GM19240 (cell line): Measurements from ENCODE around the gene SEC62.

Experiments
- DNase-seq: peaks from one replicate; pipeline ENCODE4 v3.0.0; 2011; ENCODE audit warnings: low spot score; ENCODE audit not compliant: insufficient read length

The SEC62 gene

DNA sequence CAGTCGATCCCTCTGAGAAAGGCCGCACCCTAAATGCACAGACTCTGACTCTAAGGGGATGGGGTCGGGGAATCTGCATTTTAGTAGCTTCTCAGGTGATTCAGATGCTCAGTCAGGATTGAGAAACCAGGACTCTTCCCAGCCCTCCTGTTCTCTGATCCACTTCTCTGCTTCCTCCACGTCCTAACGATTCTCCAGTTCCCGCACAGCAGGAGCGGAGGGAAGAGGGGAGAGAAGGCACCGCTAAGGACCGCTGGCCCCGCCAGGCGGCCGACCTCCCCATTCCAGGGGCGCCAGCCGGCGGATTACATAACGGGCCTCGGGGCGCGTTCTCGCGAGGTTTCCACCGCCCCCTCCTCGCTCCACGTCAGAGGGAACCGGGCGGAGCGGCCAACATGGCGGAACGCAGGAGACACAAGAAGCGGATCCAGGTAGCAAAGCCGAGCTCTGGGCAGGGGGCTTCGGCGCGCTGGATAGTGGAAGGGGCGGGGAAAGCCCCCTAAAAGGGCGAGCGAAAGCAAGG lies at the start of gene SEC62:
SEC62 (plus strand) TSS at position 380 of the 523 bp plus-strand sequence; CDS start at position 396, 16 bp downstream.
- peak; percentile 38 for DNase-seq

DNA sequence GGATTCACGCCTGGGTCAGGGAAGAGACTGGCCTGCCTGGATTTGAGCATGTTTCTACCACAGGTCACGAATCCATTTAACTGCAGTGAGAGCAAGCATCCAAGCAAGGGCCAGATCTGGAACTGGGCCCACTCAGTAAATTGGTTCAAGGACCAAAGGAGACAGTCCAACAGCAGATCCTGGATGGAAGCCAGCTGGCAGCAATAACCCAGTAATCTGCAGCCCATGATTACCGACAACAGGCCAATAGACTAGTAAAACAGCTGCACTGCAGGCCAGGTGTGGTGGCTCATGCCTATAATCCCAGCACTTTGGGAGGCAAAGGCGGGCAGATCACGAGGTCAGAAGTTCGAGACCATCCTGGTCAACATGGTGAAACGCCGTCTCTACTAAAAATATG lies 43.4 kb upstream of the SEC62 start:
- no peak for DNase-seq

DNA sequence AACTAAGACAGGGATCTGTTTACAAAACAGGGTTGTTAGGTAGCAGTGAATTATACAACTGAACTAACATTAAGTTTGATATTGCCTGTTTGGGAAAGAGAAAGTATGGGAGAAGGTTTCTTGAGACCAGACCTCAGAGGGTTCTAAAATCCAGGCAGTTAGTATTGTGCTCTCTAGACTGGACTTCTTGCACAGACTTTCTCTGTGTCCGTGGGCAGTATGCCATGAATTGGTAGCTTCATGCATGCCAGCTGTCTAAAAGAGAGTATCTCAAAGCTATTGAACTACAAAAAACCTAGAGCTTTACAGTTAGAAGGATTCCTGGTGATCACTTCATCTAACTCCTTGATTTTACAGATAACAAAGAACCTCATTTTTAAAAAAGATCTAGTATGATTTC lies 42.8 kb upstream of the SEC62 start:
- no peak for DNase-seq

DNA sequence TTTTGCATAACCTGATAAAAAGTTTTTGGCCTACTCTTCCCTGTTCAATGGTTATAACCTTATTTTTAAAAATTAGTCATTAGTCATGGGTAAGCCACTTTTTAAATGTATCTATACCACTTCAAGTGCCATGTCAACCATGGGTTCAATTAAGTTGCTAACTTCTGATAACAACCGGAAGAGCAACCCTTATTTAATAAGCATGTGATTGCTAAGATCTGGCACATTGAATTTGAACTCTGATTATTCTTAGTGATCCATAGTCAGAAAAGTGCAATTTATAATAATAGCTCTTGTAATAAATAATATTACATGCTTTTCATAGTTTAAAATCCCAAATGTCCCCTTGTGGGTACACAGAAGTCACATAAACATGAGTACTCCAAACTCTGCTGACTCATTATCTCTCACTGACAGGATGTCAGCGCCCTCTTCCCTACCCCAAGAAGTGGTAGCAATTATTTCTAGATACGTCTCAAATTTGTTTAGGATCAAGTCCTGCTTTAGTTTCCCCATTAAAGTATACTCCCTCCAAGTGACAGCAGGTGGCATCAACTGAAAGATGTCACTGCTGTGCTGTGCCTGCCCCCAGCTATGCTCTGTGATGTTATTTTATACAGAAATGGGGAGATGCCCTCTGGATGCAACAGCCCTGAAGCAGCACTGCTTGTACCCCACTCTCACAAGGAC lies 36.6 kb upstream of the SEC62 start:
- DNase-seq, result no peak

DNA sequence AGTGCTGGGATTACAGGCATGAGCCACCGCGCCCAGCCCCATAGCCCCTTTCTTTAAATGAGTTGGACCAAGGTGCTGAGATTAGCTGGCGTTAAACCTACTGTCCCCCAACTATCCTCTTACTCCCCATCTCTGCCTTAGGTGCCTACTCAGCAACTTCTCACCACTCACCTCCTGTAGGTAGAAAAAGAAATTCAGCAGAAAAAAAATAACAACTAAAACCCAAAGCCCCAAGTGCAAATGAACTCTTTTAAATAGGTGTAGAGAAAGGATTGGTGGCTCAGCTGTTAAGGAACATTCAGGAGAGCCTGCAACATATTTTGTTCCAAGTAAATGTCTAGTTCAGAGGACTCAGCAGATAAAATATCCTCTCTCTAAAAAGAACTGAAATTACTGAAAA lies 35.8 kb upstream of the SEC62 start:
- DNase-seq, result no peak

- DNase-seq, result peak; percentile 38
These were observed 34.7 kb upstream of the SEC62 start for GRCh38 chr3:169931747-169932520.

GRCh38 chr3:169939320-169939719 lies 27.3 kb upstream of the SEC62 start:
- DNase-seq, result no peak

DNA sequence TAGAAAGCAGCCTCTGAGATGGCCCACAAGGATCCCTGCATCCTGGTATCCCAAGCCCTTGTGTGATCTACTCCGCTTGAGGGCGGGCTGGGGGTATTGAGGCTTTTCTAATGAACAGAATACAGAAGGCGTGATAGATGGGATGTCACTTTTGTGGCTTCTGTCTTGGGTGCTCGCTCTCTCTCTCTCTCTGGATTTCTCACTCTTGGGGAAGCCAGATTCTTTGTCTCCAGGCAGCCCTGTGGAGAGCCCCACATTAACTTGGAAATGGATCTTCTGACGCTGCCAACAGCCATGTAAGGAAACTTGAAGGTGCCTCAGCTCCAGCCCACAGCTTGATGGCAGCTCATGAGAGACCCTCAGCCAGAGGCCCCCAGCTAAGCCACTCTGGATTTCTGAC lies 26.9 kb upstream of the SEC62 start:
- no peak for DNase-seq

- no peak for DNase-seq
These were observed 26.0 kb upstream of the SEC62 start for GRCh38 chr3:169940470-169941181.

DNA sequence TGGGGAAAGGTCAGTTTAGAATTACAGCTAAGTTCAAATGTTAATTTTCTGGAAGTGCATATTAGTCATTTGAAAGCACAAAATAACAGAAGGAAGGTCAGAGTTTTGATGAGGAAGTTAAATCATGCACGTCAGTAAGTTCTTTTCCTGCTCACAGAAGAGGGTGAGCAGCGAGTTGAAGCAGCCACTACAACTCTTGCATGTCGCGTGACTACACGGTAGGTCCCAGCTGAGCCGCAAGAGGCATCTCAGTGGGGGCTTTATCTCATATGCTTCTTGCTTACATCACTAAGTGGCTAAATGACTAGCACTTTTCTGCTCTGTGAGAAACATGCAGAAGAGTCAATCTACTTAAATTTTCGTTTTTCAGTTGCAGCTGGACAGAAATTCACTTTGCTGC lies 21.3 kb upstream of the SEC62 start:
- peak; percentile 24 for DNase-seq

DNA sequence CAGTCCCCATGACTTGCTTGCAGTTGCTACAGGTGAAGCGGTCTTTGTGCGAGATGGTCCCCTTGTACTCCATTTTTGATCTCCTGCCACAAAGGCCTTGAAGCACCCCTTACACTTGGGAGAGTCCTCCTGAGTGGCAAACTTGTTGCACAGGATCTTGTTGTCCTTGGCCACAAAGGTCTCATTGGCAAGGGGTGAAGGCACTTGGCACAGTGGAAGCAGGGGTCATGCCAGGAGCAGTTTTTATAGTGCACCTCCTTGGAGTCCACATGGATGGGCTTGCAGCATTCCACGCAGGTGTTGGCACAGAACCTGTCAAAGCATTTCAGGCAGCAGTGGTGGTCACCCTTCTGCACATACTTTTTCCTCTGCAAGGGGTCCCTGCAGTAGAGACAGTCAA lies 20.3 kb upstream of the SEC62 start:
- no peak for DNase-seq

DNA sequence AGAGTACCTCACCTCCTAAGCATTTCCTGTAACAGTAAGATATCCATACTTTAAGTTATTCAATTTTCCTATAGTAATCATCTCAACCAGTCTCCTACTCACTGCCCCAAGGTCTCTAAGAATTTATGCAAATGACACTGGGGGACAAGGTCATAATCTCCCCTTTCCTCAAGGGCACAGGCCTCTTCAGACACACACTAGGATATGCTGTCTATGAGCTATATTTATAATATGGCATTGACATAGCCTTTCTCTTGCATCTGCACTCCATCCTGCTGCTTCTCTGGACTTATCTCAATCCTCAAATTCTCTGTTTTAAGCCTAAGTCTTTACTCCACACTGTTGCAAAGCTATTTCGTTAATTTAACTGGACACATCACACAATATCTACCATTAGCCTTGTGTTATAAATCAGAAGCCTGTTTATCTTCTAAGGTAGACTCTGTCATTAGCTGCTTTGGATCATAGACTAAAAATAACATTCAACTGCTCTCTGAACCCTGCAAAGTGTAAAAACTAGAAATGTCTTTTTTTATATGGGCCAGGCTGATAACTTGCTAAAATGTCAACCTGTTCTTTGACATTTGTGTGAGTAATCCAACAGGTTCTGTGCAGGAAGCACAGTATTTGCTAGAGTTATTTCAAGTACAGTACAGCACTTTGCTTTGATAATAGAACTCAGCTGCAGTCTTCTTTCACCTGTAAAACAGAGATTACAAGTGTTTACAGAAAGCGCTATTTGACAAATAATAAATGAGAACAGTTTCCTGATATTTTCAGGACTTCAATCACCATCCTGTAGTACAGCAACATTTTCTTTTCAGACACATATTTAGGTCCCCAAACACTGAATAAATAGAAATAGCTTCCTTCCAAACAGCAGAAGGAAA lies 17.8 kb upstream of the SEC62 start:
- DNase-seq, result no peak

DNA sequence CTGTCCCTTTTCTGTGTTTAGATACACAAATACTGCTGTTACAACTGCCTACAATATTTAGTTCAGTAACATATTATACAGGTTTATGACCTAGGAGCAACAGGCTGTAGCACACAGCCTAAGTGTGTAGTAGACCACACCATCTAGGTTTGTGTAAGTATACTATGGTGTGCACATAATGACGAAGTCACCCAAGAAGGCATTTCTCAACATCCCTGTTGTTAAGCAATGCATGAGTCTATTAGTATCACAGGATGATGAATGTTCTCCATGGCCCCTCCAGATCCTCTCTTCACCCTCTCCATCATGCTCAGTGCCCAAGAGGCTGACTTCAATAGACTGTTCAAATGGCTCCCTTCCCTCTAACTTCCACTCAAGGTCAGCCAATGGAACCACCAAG lies 14.6 kb upstream of the SEC62 start:
- no peak for DNase-seq

GRCh38 chr3:169953462-169954141 lies 13.0 kb upstream of the SEC62 start:
- no peak for DNase-seq

DNA sequence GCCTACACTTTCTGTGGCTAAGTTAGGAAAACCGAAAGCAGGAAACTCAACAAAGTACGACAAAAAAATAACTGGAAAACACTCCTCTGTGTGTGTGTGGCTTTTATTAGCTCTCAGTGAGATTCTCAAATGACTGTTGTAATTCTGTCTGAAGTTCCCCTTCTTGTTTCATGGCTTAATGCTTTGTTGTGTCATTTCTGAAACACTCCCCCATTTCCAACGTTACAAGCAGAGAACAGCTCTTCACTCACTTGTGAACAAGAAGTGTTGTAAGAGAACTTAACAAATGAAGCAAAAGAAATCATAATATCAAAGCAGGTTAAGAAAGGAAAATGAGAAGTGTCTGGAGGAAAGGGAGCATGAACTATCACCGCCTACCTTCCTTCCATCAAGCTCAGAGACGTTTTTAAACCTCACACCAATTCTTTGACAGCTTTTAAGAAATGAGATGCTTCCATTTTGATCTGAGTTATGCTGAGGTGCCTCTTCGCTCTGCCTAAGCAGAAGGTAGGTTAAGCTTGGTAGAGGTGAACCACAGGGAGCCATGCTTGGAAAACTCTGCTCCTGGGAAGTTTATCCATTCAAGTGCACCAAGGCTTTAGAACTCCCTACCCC lies 12.4 kb upstream of the SEC62 start:
- no peak for DNase-seq

DNA sequence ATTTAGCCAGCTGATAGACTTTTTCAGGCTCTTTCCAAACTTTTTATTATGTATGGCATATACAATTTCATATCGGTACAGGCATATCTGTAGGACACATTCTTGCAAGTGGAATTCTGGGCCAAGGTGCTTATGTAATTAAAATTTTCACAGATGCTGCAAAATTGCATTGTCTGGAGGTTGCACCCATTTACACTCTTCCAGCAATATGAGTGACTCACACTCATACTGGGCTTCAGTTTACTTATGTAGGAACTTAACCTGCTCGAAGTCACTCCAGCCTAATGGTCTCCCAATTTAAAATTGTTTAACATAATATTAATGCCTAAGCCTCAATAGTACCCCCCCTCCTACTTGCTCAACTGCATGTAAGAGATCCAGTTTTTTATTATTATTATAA lies 11.2 kb upstream of the SEC62 start:
- DNase-seq, result no peak

DNA sequence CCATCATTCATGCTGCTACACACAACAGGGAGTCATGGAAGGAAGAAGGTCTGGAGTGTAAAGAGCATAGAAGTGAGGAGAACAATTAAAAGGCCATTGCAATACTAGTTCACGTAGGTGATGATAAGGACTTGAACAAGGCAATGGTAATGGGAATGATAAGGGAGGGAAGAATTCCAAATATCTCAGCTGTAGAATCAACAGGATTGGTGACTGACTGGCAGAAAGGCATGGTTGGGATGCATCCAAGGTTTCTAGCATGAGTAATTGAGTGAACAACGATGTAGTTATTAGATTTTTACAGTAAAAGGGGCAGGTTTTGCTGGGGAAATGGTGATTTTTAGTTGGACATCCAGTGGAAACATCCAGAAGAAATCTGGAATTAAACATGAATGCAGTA lies 2.4 kb upstream of the SEC62 start:
- no peak for DNase-seq

DNA sequence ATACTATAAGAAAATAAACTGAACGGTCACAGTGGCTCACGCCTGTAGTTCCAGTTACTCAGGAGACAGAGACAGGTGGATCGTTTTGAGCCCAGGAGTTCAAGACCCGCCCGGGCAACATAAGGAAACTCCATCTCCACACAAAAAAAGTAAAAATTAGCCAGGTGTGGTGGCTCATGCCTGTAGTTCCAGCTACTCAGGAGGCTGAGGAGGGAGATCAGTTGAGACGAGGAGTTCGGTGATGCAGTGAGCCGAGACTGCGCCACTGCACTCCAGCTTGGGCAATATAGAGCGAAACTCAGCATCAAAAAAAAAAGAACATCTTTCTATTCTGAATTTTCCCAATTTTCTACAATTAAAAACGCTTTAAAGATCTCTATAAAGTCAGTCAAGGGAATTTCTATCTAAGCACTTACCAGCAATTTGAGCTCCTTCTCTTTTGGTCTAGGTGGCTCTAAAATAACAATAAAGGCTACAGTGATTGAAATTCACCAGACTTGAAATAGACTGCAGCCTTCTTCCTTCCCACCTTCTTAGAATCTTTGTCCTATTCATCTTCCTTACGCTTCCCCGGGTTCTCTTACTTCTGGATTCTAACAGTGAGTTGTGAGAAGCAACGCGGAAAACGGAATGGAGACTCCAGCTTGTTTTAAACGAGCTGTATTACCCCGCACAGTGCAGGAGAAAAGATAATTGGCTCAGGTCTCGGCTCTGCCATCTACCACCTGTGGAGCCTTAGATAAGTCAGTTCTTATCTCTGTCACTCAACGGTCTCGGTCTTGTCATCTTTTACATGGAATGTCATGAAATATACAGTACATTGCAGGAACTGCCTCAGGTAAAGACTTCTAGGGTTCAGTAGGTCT lies 812 bp upstream of the SEC62 start:
- no peak for DNase-seq
